PFSK-1 (cell line): Measurements from ENCODE around the gene KLF13.

Source experiments
- FOXP2 ChIP-seq: optimal IDR thresholded peaks from 2 replicates; pipeline ENCODE3; 2011; ENCODE audit warnings: borderline replicate concordance, control low read depth, inconsistent platforms; ENCODE audit not compliant: insufficient read depth; ENCODE audit errors: extremely low read length, extremely low read depth
- POLR2AphosphoS5 ChIP-seq: IDR thresholded peaks from 2 replicates; pipeline ENCODE4 v1.6.1; 2012; ENCODE audit warnings: low read depth, mild to moderate bottlenecking, control low read depth, low read length, moderate library complexity
- REST ChIP-seq, 2 experiments: IDR thresholded peaks; 2 replicates each; pipeline versions ENCODE4 v1.6.1 to v1.8.0; 2011 to 2012; ENCODE audit warnings: low read depth in 2 of 2, low read length in 2 of 2, control low read depth in 1 of 2, inconsistent platforms in 1 of 2, mild to moderate bottlenecking in 1 of 2, moderate library complexity in 1 of 2; ENCODE audit not compliant: insufficient read depth in 1 of 2
- SIN3A ChIP-seq: IDR thresholded peaks from 2 replicates; pipeline ENCODE4 v1.6.1; 2012; ENCODE audit warnings: mild to moderate bottlenecking, low read length, moderate library complexity, borderline replicate concordance; ENCODE audit not compliant: insufficient read depth
- TAF1 ChIP-seq: IDR thresholded peaks from 2 replicates; pipeline ENCODE4 v1.6.1; 2012; ENCODE audit warnings: low read length, control low read depth, borderline replicate concordance; ENCODE audit not compliant: insufficient read depth

- no peak for TF ChIP-seq REST (IDR thresholded peaks at IDR 0.05; ENCODE audit: insufficient read depth in 1 of 2, low read depth in 2 of 2, low read length in 2 of 2)
- TF ChIP-seq POLR2AphosphoS5 = no peak
- no peak for TF ChIP-seq SIN3A
- no peak for TF ChIP-seq TAF1
- no peak for TF ChIP-seq FOXP2
These were observed 52.9 kb downstream of the KLF13 start for GRCh38 chr15:31379577-31379976.
